ENCODE data around the gene LRIT1. TPM values are rescaled to one million over a fixed set of nuclear protein-coding genes. Genes with fewer than 3 reads are reported as not detected.

LRIT1 gene
- total RNA-seq, 1 experiment from 2014 or later, result not detected

GRCh38 chr10:84204610-84205009 is 36.7 kb downstream of the LRIT1 start:
- peaks cover 3% of the 10 kb centered on the region for H3K27me3 ChIP-seq
- no peak for DNase-seq
- no peak overlapping the region for H3K4me3 ChIP-seq
- no peaks in the 10 kb centered on the region for H3K9me3 ChIP-seq
- H3K36me3 ChIP-seq, result no peaks in the 10 kb centered on the region

GRCh38 chr10:84204122-84204521 is 37.2 kb downstream of the LRIT1 start:
- H3K27me3 ChIP-seq, result peaks cover 3% of the 10 kb centered on the region
- no peaks in the 10 kb centered on the region for H3K9me3 ChIP-seq
- no peak overlapping the region for H3K4me3 ChIP-seq
- no peaks in the 10 kb centered on the region for H3K36me3 ChIP-seq
- no peak for DNase-seq

DNA sequence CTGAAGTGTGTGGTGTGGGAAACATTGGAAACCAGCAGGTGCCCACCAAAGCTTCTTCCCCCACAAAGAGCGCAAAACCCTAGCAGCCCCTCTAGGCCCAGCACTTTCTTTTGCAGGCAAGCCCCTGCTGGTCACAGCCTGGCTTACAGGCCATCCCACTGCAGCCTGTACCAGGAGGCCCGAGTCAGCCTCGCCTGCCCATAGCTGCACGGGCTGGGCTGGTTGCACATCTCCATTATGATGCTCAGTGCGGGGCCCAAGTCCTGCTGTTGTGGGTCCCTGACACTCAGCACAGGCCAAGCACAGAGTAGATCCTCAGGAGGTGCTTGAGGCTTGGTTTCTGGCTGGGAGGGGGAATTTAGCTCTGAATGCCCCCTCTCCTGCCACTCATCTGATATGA is 39.0 kb downstream of the LRIT1 start:
- H3K36me3 ChIP-seq, result no peaks in the 10 kb centered on the region
- H3K9me3 ChIP-seq, result no peaks in the 10 kb centered on the region
- no peak overlapping the region for H3K4me3 ChIP-seq
- no peaks in the 10 kb centered on the region; the same call in none of the 2 replicates for H3K27me3 ChIP-seq
- no peak for DNase-seq

DNA sequence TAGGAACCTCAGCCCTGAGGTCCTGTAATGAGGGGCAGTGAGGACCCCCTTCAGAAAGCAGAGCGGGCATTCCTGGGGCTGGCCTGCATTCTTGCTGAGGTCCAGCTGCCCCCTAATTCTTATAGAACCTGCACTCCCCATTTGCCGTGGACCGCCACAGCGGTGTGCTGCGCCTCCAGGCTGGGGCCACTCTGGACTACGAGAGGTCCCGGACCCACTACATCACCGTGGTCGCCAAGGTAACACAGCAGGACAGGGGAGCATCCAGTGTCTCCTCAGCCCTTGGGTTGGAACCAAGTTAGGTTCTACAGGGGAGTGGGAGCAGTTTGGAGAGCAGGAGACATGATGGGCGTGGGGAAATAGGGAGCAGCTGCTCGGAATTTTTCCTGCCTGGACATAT is 39.7 kb downstream of the LRIT1 start:
- no peak for DNase-seq
- Histone ChIP-seq H3K36me3 (no peaks in the 10 kb centered on the region), H3K27me3 (peaks cover 3% of the 10 kb centered on the region), H3K4me3 (no peak overlapping the region), H3K9me3 (no peaks in the 10 kb centered on the region)

DNA sequence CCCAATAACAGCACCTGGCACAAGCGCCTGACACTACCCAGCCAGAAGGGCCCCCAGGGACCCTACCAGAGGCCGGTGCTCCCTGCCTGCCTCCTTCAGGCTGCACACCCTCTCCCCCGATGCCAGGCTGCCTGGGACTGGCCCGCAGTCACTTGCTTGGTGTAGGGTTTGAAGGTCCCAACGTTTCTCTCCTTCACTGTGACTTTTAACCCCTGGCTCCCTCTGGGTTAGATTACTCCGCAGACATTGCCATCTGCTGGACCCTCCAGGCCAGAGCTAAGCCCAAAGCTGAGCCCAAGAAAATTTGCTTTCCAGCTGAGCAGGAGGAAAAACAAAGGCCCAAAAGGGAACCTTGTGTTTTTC is 40.1 kb downstream of the LRIT1 start:
- Histone ChIP-seq H3K36me3 (no peaks in the 10 kb centered on the region), H3K9me3 (no peaks in the 10 kb centered on the region), H3K4me3 (no peak overlapping the region), H3K27me3 (peaks cover 7% of the 10 kb centered on the region)
- DNase-seq, result no peak

DNA sequence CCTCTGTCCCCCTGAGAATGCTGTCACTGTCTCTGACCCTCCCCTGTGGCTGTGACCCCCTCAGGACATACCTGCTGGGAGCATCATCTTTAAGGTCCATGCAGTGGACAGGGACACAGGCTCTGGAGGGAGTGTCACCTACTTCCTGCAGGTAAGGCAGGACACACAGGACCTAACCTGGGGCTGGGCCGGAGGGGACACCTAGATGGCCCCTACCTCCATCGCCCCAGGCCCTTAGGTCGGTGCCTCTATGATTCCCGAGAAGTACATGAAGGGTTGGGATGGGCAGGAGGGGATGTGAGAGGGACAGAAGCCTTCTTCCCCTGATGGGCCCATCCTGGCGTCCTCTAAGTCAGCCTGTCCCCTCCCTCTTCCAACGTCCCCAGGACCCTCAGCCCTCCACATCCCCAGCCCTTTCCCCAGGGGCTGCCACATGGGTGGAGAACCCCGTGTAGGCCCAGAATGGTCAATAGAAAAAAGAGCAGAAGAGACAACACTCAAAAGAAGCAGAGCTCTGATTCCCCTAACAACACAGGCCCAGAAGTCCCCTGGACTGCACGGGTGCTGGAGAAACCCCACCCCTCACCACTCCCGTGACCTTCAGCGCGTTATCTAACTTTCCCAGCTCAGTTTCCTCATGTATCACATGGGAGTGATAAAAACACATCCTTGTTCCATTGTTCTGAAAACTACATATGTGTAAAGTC is 40.7 kb downstream of the LRIT1 start:
- Histone ChIP-seq H3K9me3 (no peaks in the 10 kb centered on the region), H3K4me3 (no peak overlapping the region), H3K36me3 (no peaks in the 10 kb centered on the region), H3K27me3 (peaks cover 11% of the 10 kb centered on the region)
- DNase-seq, result no peak

DNA sequence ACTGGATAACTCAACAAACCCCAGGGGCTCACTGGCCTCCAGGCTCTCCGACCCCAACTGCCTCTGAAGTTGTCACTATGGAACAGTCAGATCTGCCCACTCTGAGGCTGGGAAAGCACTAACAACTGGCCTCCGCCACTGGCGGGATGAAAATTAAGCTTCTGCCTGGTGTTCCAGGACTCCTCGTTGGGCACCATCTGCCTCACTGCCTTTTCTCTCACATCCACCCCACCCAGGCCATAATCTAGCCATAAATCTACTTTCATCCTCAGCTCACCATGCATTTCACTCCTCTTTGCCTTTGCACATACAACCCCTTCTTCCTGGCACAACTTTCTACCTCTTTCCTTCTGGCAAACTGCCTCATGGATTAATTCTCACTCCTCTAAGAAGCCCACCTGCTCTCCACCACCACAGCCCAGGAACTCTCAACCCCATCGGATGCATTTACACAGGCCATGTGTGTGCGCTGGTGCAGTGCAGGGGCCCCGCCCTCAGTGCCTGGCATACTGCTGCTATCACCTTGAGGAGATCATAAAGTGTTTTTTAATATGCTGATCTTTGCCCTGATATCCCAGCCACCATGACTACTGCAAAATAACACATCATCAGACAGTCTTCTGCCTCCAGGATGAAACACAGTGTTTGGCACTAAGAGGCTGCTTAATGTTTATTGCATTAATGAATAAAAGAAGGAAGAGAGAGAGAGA is 43.0 kb downstream of the LRIT1 start:
- DNase-seq, result no peak
- Histone ChIP-seq H3K27me3 (peaks cover 31% of the 10 kb centered on the region), H3K4me3 (no peak overlapping the region), H3K9me3 (no peaks in the 10 kb centered on the region), H3K36me3 (no peaks in the 10 kb centered on the region)

DNA sequence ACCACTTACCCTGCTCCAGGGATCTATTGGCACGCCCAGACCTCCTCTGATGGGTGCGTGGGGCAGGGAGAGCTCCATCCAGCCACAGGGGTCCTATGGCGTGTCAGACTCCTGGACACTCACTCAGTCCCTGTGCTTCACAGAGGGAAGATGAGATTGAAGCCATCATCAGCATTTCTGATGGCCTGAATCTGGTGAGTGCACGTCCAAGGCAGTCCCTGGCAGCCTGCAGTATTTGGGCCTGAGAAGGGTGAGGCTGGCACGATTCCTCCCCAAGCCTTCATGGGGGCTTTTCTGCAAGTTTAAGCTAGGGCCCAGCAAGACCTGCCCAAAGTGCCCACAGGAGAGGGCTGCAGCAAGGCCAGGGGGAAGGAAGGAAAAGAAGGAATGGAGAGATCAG is 43.7 kb downstream of the LRIT1 start:
- Histone ChIP-seq H3K27me3 (peaks cover 31% of the 10 kb centered on the region), H3K36me3 (no peaks in the 10 kb centered on the region), H3K9me3 (no peaks in the 10 kb centered on the region), H3K4me3 (no peak overlapping the region)
- no peak for DNase-seq

- Histone ChIP-seq H3K27me3 (peaks cover 31% of the 10 kb centered on the region), H3K9me3 (no peaks in the 10 kb centered on the region), H3K36me3 (no peaks in the 10 kb centered on the region), H3K4me3 (no peak overlapping the region)
- DNase-seq, result no peak
Measured at GRCh38 chr10:84196941-84197340, 44.4 kb downstream of the LRIT1 start.

- DNase-seq, result no peak
- no peak overlapping the region for H3K4me3 ChIP-seq
- H3K36me3 ChIP-seq, result no peaks in the 10 kb centered on the region
- H3K27me3 ChIP-seq, result peaks cover 31% of the 10 kb centered on the region
- no peaks in the 10 kb centered on the region for H3K9me3 ChIP-seq
Measured at GRCh38 chr10:84196083-84196482, 45.3 kb downstream of the LRIT1 start.

- Histone ChIP-seq H3K36me3 (no peaks in the 10 kb centered on the region), H3K9me3 (no peaks in the 10 kb centered on the region), H3K27me3 (peaks cover 31% of the 10 kb centered on the region), H3K4me3 (no peak overlapping the region)
- DNase-seq, result no peak
Measured at GRCh38 chr10:84195044-84195830, 46.1 kb downstream of the LRIT1 start.

DNA sequence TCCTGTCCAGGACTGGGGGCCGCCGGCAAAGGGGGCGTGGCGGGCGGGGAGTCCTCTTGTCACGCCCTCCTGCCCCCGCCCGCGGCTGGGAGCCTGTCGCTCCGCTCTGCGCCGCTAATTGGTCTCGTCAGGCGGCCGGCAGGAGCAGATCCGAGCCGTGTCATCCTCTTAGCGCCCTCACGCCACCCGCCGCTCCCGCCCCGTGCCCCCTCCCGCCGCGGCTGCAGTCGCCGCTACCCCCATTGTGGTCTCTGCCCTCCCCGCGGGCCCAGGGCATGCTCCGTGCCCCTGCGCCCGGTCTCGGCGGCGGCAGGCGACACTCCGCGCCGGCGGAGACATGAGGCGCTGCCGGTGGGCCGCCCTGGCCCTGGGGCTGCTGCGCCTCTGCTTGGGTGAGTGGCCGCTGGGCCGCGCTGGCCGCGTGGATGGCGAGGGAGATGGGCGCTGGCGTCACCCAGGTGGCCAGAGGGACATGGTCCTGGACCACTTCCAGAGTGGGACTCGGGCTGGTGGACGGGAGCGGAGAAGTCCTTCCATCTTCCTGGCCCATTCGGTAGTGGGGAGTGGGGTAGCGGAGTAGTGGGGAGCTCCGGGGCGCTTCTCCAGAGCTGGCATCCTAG is 46.8 kb downstream of the LRIT1 start, which contains the start of gene CDHR1:
CDHR1 (plus strand) TSS at position 114 of the 620 bp plus-strand sequence; CDS start at position 338, 224 bp downstream.
- Histone ChIP-seq H3K36me3 (no peaks in the 10 kb centered on the region), H3K9me3 (no peaks in the 10 kb centered on the region), H3K4me3 (no peak within 1 kb of the TSS), H3K27me3 (peaks cover 31% of the 10 kb centered on the region)
- no peak for DNase-seq

DNA sequence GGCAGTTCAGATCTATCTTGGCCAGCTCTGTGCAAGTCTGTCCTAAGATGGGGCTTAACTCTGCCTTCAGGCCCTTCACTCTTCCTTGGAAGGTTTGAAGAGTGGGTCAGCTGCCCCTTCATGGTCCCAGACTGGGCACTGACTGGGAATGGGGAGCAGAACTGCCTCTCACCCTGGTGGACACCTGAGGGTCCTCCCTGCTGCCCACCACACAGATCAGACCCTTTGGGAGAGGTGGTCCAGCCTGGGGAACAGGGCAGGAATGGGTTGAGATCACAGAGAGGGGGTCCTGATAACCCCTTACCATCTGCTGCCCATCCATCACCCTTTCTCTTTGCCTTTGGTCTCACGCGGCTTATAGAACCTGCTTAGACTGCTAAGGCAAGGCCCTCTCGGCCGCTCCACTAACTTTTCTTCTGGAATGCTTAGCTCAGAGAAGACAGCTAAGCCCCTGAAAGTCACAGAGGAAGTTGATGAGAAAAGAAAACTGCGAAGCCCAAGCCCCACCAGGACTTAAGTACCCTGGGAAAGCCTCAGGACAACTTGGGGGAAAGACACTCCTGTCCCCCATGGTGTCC is 47.4 kb downstream of the LRIT1 start:
- no peak for DNase-seq
- peaks cover 31% of the 10 kb centered on the region for H3K27me3 ChIP-seq
- no peak overlapping the region for H3K4me3 ChIP-seq
- no peaks in the 10 kb centered on the region for H3K9me3 ChIP-seq
- no peaks in the 10 kb centered on the region for H3K36me3 ChIP-seq

DNA sequence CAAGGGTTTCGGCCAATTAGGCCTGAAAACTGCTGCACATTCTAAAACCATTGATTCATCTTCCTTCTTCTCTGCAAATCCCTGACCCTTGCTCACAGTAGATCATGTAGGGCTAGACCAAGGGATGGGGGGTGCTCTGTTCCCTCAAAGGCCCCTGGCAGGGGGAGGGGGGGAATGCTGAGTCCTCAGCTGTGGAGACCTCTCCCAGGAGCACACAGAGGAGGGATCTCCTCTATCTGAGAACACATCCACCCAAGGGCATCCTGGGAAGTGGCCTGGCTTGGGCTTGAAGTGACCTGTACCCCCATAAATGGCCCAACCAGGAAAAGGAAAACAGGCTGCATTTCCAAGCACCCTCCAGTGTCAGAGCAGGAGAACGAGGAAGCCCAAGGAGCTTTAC is 48.0 kb downstream of the LRIT1 start:
- H3K4me3 ChIP-seq, result no peak overlapping the region
- H3K9me3 ChIP-seq, result no peaks in the 10 kb centered on the region
- no peaks in the 10 kb centered on the region for H3K36me3 ChIP-seq
- peaks cover 31% of the 10 kb centered on the region for H3K27me3 ChIP-seq
- no peak for DNase-seq

DNA sequence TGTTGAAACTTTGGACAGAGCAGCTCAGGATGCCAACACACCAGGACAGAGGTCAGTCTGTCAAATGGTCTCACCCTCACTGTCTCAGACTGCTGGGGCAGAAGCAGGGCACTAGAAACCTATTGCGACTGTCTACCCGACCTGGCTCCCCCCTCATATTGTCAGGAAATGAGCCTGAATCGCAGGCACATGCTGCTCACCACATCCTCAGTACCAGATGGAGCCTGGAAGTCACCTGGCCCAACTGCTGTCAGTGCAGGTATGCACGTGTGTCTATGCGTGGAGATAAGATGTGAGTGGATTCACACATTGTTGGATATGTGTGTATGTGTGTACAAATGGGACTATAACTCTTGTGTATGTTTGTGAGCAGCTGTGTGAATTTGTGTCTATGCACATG is 50.2 kb downstream of the LRIT1 start:
- H3K36me3 ChIP-seq, result no peaks in the 10 kb centered on the region
- H3K27me3 ChIP-seq, result peaks cover 24% of the 10 kb centered on the region
- no peaks in the 10 kb centered on the region for H3K9me3 ChIP-seq
- DNase-seq, result no peak
- H3K4me3 ChIP-seq, result no peak overlapping the region

DNA sequence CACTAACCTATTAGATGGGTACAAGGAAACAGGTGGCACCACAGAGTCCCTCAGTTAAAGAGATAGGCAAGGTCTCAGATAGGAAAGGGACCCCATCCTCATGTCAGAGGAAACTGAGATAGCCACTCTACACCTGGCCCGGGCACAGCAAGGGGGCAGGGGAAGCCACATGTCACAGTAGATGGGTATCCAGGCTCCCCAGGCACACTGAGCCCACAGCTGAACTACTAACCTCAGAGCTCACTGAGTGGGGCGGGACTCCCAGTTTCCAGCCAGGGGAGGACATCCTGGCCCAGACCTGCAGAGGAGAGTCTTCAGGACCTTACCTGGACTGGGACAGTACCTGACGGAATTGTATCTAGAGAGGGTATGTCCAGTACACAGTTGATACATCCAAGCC is 50.7 kb downstream of the LRIT1 start:
- H3K4me3 ChIP-seq, result no peak overlapping the region
- no peaks in the 10 kb centered on the region for H3K9me3 ChIP-seq
- H3K27me3 ChIP-seq, result peaks cover 19% of the 10 kb centered on the region
- H3K36me3 ChIP-seq, result no peaks in the 10 kb centered on the region
- no peak for DNase-seq

GRCh38 chr10:84188815-84189214 is 52.5 kb downstream of the LRIT1 start:
- no peak overlapping the region for H3K4me3 ChIP-seq
- H3K27me3 ChIP-seq, result peaks cover 4% of the 10 kb centered on the region
- no peaks in the 10 kb centered on the region for H3K36me3 ChIP-seq
- H3K9me3 ChIP-seq, result no peaks in the 10 kb centered on the region
- no peak for DNase-seq

Measured in MG63 (cell line).